ENCODE results near the gene B3GAT1.

B3GAT1 gene

DNA sequence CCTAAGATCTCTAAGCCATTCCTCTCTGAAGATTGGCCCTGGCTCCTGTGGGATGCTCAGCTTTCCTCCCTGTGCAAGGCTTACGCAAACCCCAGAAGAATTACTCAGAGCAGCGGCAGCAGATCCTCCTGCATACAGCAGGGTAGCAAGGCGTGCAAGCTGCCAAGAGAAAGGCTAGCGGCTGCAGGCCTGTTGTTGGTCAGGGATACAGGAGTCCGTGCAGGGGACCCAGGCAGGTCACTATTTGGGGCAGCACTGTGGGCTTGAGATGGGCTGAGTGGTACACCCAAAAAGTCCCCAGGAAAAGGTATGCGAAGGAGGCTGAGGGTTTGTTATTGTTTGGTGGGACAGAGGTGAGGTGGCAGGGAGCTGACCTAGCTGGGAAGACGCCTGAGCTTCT, 78.7 kb downstream of the B3GAT1 start:
- DNase-seq (ENCODE audit: low spot score): no peak

DNA sequence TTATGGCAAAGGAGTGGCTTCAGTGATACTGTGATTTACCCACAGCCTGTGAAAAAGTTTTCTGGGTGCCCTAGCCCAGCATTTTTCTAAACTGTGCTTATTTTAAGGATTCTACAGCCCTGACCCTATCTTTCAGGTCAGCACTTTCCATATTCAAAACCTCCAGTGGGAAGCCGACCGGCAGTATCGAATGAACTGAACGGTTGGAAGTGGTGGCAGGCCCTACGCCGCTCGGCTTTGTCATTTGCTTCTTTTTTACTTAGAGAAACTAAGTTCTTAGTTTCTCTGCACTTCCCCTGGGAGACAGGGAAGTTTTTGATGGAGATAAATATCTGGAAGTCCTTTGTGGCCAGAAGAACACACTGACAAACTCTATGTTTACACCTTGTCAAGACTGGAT, 79.3 kb downstream of the B3GAT1 start:
- DNase-seq (ENCODE audit: low spot score): no peak

- peak; percentile 7 for DNase-seq (ENCODE audit: low spot score)
These were observed 79.8 kb downstream of the B3GAT1 start for GRCh38 chr11:134332189-134332631.

GRCh38 chr11:134331354-134332188, 80.5 kb downstream of the B3GAT1 start, which contains the start of gene GLB1L2:
TSS of gene GLB1L2 (plus strand) at chr11:134331988. CDS start at chr11:134332062, 74 bp downstream.
- peak; percentile 83 for DNase-seq (ENCODE audit: low spot score)

GRCh38 chr11:134330611-134331353, 81.3 kb downstream of the B3GAT1 start:
- DNase-seq (ENCODE audit: low spot score): no peak
